OCI-LY3 (cell line): ENCODE measurements around the gene TBC1D5.

Source experiments
- H2AFZ ChIP-seq: fragments of 200-600, 300-600 bp; shearing (Covaris generic); 2 replicates; pipeline ENCODE4 v1.6.0; 2014; ENCODE audit warnings: antibody characterized with exemption, low read depth, low read length
- H3K27ac ChIP-seq: fragments of 200-600, 300-600 bp; sonication (generic); 2 replicates; pipeline ENCODE4 v1.5.1; 2014; ENCODE audit warnings: mild to moderate bottlenecking, low read length, moderate library complexity, mixed read lengths
- H3K27me3 ChIP-seq: fragments of 200-600, 300-600 bp; sonication (generic); 2 replicates; pipeline ENCODE4 v1.6.1; 2014; ENCODE audit warnings: low read depth, low read length, mixed read lengths
- H3K36me3 ChIP-seq: fragments of 200-600, 300-600 bp; sonication (generic); replicated peaks from 2 replicates; pipeline ENCODE3; 2014; ENCODE audit warnings: low read depth, low read length, mixed read lengths
- H3K4me1 ChIP-seq: fragments of 300-600, 200-600 bp; sonication (generic); 2 replicates; pipeline ENCODE4 v1.6.1; 2014; ENCODE audit warnings: low read length, mixed read lengths
- H3K4me2 ChIP-seq: fragments of 200-600, 300-600 bp; sonication (generic); 2 replicates; pipeline ENCODE4 v1.6.1; 2014; ENCODE audit warnings: low read length, mixed read lengths
- H3K4me3 ChIP-seq: fragments of 300-600, 200-600 bp; sonication (generic); 2 replicates; pipeline ENCODE4 v1.5.1; 2014; ENCODE audit warnings: antibody characterized with exemption, mild to moderate bottlenecking, low read length, moderate library complexity
- H3K79me2 ChIP-seq: fragments of 300-600, 200-600 bp; shearing (Covaris generic); 2 replicates; pipeline ENCODE4 v1.6.1; 2014; ENCODE audit warnings: mild to moderate bottlenecking, low read length, mixed read lengths
- H3K9ac ChIP-seq: fragments of 300-600, 200-600 bp; shearing (Covaris generic); 2 replicates; pipeline ENCODE4 v1.6.0; 2014; ENCODE audit warnings: mild to moderate bottlenecking, low read length, moderate library complexity
- H3K9me3 ChIP-seq: fragments of 200-600, 300-600 bp; shearing (Covaris generic); 2 replicates; pipeline ENCODE4 v1.6.1; 2014; ENCODE audit warnings: low read length, mixed read lengths; ENCODE audit not compliant: insufficient read depth
- H4K20me1 ChIP-seq: fragments of 200-600, 300-600 bp; sonication (generic); 2 replicates; pipeline ENCODE4 v1.6.1; 2016; ENCODE audit warnings: low read length, mixed read lengths; ENCODE audit not compliant: insufficient read depth
- EZH2phosphoT487 ChIP-seq: fragments of 200-600 bp; shearing (Covaris generic); IDR thresholded peaks from 2 replicates; pipeline ENCODE4 v1.6.1; 2018; ENCODE audit warnings: antibody characterized with exemption, mixed run types, low read depth
- TF ChIP-seq, protein P1 (sequence below): fragments of 200-600, 300-600 bp; sonication (generic); IDR thresholded peaks from 2 replicates; pipeline ENCODE4 v1.5.1; 2014; ENCODE audit warnings: antibody characterized with exemption, low read length, low read depth

Gene TBC1D5

DNA sequence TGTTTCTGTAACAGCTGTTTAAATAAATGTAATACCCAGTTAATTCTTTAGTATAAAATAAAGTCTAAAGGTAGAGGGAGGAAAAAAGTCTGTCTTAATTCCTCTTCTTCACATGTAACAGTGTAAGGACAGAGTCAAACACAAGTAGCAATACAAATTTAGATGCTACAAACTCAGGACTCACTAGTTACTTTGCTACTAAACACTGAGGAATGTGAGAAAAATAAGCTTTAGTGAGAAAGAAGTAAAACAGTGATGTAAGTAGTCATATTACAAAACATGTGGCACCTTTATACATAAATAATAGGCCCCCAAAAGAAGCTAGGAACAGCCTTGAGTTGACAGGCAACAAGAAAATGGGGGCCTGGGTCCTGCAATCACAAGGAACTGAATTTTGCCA, 113.0 kb downstream of the TBC1D5 start:
- Histone ChIP-seq H3K9me3 (no peaks in the 10 kb centered on the region), H4K20me1 (peaks cover 14% of the 10 kb centered on the region), H3K79me2 (0 out of 2 replicates have a peak, but pooled peaks cover 5% of the 10 kb centered on the region), H3K36me3 (no peaks in the 10 kb centered on the region), H3K4me3 (no peak overlapping the region), H3K27ac (no peak overlapping the region), H3K9ac (no peak overlapping the region), H2AFZ (no peak overlapping the region), H3K4me1 (peaks cover 6% of the 10 kb centered on the region; the same call in 1 of the 2 replicates), H3K4me2 (no peak overlapping the region), H3K27me3 (no peaks in the 10 kb centered on the region)
- TF ChIP-seq, protein P1, sequence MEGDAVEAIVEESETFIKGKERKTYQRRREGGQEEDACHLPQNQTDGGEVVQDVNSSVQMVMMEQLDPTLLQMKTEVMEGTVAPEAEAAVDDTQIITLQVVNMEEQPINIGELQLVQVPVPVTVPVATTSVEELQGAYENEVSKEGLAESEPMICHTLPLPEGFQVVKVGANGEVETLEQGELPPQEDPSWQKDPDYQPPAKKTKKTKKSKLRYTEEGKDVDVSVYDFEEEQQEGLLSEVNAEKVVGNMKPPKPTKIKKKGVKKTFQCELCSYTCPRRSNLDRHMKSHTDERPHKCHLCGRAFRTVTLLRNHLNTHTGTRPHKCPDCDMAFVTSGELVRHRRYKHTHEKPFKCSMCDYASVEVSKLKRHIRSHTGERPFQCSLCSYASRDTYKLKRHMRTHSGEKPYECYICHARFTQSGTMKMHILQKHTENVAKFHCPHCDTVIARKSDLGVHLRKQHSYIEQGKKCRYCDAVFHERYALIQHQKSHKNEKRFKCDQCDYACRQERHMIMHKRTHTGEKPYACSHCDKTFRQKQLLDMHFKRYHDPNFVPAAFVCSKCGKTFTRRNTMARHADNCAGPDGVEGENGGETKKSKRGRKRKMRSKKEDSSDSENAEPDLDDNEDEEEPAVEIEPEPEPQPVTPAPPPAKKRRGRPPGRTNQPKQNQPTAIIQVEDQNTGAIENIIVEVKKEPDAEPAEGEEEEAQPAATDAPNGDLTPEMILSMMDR, result no peak
- no peak for TF ChIP-seq EZH2phosphoT487

DNA sequence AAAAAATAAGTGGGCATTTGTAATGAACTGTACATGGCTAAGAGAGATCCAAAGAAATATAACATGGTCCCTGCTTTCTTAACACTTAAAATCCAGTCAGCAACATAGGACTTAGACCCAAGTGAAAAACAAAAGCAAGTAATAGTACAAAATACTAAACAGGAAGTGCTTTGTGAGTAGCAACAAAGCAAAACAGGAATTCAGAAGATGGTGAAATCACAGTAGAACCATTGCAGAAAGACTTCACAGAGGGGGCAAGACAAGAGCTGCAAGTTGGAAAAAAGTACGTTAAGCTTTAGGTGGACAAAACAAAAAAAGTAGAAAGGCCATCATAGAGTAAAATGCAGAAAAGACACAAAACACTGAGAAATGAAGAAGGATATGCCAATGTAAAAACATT, 116.0 kb downstream of the TBC1D5 start:
- TF ChIP-seq, protein P1, result no peak
- TF ChIP-seq EZH2phosphoT487, result no peak
- no peak overlapping the region for H3K27ac ChIP-seq
- H3K9ac ChIP-seq, result no peak overlapping the region
- no peaks in the 10 kb centered on the region for H3K36me3 ChIP-seq
- no peaks in the 10 kb centered on the region for H3K27me3 ChIP-seq
- 0 out of 2 replicates have a peak, but pooled peaks cover 5% of the 10 kb centered on the region for H3K79me2 ChIP-seq
- peaks cover 13% of the 10 kb centered on the region for H4K20me1 ChIP-seq
- peaks cover 6% of the 10 kb centered on the region; the same call in 1 of the 2 replicates for H3K4me1 ChIP-seq
- no peak overlapping the region for H3K4me2 ChIP-seq
- no peaks in the 10 kb centered on the region for H3K9me3 ChIP-seq
- H3K4me3 ChIP-seq, result no peak overlapping the region
- no peak overlapping the region for H2AFZ ChIP-seq

DNA sequence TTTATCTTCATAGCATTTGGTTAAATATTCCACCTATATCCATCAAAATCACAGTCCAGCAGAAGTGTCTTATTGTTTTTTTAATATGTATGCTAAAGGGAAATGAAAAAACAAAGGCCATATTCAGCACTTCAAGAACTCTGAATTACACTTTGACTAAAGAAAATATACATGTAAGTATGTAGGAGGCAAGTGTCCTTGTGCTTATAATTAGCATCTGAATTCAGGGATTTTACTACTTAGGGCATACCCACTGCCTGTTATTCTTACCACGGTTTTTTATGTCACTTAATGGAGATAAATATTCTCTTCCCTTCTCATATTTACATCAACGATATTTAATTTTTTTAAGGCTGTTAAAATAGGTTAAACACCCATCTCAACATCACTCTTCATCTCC, 117.3 kb downstream of the TBC1D5 start:
- Histone ChIP-seq H3K4me3 (no peak overlapping the region), H3K9me3 (no peaks in the 10 kb centered on the region), H3K4me2 (no peak overlapping the region), H3K36me3 (no peaks in the 10 kb centered on the region), H3K4me1 (peaks cover 5% of the 10 kb centered on the region; the same call in 1 of the 2 replicates), H3K27me3 (no peaks in the 10 kb centered on the region), H3K79me2 (0 out of 2 replicates have a peak, but pooled peaks cover 5% of the 10 kb centered on the region), H3K9ac (no peak overlapping the region), H3K27ac (no peak overlapping the region), H4K20me1 (0 out of 2 replicates have a peak, but pooled peaks cover 9% of the 10 kb centered on the region), H2AFZ (no peak overlapping the region)
- TF ChIP-seq EZH2phosphoT487, result no peak
- TF ChIP-seq, protein P1, result no peak

DNA sequence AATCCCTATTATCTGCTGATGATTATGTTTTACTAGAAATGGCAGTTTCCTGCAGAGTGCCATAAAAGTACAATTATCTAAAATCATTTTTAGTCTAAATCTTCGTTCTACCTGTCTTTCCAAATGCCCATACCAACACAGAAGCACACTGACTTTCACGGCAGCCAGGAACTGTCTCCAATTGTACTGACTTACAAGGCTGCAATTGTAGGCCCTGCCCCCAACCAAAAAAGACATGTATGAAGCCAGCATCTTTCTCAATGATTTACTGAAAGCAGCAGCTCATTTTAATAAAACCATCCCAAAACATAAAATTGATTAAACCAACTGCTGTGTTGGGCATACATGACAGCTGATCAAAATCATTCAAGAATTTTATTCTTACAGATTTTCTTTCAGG, 119.0 kb downstream of the TBC1D5 start:
- Histone ChIP-seq H3K9ac (no peak overlapping the region), H3K36me3 (no peaks in the 10 kb centered on the region), H3K79me2 (0 out of 2 replicates have a peak, but pooled peaks cover 5% of the 10 kb centered on the region), H3K9me3 (no peaks in the 10 kb centered on the region), H3K4me2 (no peak overlapping the region), H4K20me1 (0 out of 2 replicates have a peak, but pooled peaks cover 9% of the 10 kb centered on the region), H3K27me3 (no peaks in the 10 kb centered on the region), H3K4me1 (no peaks in the 10 kb centered on the region), H3K27ac (no peak overlapping the region), H2AFZ (no peak overlapping the region), H3K4me3 (no peak overlapping the region)
- no peak for TF ChIP-seq EZH2phosphoT487
- TF ChIP-seq, protein P1, result no peak
